Measurements from ENCODE around the gene AOPEP.

AOPEP gene

DNA sequence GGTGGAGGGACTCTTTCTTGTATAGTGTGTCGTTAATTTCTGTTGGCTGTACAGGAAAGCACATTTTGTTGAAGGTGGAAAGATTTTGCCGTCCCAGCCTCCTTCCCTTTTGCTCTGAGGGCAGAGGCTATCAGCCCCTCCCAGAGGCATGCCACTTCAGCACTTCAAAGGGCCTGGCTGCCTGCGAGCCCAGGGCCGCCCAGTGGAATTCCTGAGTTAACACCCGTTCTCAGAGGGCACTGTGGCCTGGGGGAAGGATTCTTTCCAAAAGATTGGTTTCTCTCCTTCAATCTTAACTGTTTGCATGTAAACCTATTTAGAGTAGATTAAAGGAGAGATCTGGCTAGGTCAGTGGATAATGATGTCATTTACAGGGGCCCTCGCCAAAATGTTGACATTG, 352.4 kb downstream of the AOPEP start:
- Histone ChIP-seq H2AFZ (ENCODE audit: low read depth, low read length, severe bottlenecking) (no peak overlapping the region), H3K9me2 (replicated peaks; ENCODE audit: insufficient read depth, low read length) (no peaks in the 10 kb centered on the region), H3K4me3 (ENCODE audit: insufficient read depth, low read length, poor library complexity, severe bottlenecking) (no peak overlapping the region), H3K9ac (ENCODE audit: low read length) (no peak overlapping the region), H3K79me2 (ENCODE audit: insufficient read depth, low read length) (no peaks in the 10 kb centered on the region), H3K4me2 (ENCODE audit: low read depth, low read length, poor library complexity, severe bottlenecking) (no peak overlapping the region), H3F3A (ENCODE audit: insufficient read depth) (no peaks in the 10 kb centered on the region), H4K20me1 (ENCODE audit: low read depth, low read length) (no peaks in the 10 kb centered on the region), H3K27me3 (ENCODE audit: low read length) (no peaks in the 10 kb centered on the region), H3K36me3 (ENCODE audit: low read length) (no peaks in the 10 kb centered on the region), H3K9me3 (ENCODE audit: insufficient read depth, low read length) (no peaks in the 10 kb centered on the region), H3K27ac (ENCODE audit: low read depth, low read length) (no peak overlapping the region)
- TF ChIP-seq, protein P1, sequence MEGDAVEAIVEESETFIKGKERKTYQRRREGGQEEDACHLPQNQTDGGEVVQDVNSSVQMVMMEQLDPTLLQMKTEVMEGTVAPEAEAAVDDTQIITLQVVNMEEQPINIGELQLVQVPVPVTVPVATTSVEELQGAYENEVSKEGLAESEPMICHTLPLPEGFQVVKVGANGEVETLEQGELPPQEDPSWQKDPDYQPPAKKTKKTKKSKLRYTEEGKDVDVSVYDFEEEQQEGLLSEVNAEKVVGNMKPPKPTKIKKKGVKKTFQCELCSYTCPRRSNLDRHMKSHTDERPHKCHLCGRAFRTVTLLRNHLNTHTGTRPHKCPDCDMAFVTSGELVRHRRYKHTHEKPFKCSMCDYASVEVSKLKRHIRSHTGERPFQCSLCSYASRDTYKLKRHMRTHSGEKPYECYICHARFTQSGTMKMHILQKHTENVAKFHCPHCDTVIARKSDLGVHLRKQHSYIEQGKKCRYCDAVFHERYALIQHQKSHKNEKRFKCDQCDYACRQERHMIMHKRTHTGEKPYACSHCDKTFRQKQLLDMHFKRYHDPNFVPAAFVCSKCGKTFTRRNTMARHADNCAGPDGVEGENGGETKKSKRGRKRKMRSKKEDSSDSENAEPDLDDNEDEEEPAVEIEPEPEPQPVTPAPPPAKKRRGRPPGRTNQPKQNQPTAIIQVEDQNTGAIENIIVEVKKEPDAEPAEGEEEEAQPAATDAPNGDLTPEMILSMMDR (IDR thresholded peaks at IDR 0.05; ENCODE audit: insufficient read depth, low read length, poor library complexity, severe bottlenecking): no peak
- no peak for TF ChIP-seq EZH2phosphoT487 (conservative IDR thresholded peaks at IDR 0.05; ENCODE audit: low read length)

DNA sequence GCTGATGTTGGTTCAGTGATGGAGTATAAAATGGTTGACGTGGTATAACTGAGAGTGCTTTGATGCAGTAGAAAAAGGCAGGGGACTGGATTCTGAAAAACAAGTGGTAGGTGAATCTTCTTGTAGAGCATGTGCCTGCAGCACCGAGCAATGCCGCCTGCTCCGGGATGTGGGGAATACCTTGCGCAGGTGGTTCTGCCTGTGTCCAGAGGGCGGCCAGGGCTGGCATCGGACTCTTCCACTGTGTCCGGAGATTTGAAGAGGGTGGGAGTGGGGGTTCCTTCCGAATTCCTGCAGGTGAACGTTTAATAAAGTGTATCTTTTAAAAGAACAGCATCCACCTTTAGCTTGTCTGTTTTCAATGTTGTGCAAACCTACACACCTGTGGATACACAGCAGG, 353.0 kb downstream of the AOPEP start:
- Histone ChIP-seq H2AFZ (ENCODE audit: low read depth, low read length, severe bottlenecking) (no peak overlapping the region), H3K27ac (ENCODE audit: low read depth, low read length) (no peak overlapping the region), H3K79me2 (ENCODE audit: insufficient read depth, low read length) (no peaks in the 10 kb centered on the region), H3K4me3 (ENCODE audit: insufficient read depth, low read length, poor library complexity, severe bottlenecking) (no peak overlapping the region), H3K9me3 (ENCODE audit: insufficient read depth, low read length) (no peaks in the 10 kb centered on the region), H3K27me3 (ENCODE audit: low read length) (no peaks in the 10 kb centered on the region), H3K4me2 (ENCODE audit: low read depth, low read length, poor library complexity, severe bottlenecking) (no peak overlapping the region), H3F3A (ENCODE audit: insufficient read depth) (no peaks in the 10 kb centered on the region), H4K20me1 (ENCODE audit: low read depth, low read length) (no peaks in the 10 kb centered on the region), H3K9ac (ENCODE audit: low read length) (no peak overlapping the region), H3K9me2 (replicated peaks; ENCODE audit: insufficient read depth, low read length) (no peaks in the 10 kb centered on the region), H3K36me3 (ENCODE audit: low read length) (no peaks in the 10 kb centered on the region)
- no peak for TF ChIP-seq EZH2phosphoT487 (conservative IDR thresholded peaks at IDR 0.05; ENCODE audit: low read length)
- TF ChIP-seq, protein P1 (IDR thresholded peaks at IDR 0.05; ENCODE audit: insufficient read depth, low read length, poor library complexity, severe bottlenecking): no peak

DNA sequence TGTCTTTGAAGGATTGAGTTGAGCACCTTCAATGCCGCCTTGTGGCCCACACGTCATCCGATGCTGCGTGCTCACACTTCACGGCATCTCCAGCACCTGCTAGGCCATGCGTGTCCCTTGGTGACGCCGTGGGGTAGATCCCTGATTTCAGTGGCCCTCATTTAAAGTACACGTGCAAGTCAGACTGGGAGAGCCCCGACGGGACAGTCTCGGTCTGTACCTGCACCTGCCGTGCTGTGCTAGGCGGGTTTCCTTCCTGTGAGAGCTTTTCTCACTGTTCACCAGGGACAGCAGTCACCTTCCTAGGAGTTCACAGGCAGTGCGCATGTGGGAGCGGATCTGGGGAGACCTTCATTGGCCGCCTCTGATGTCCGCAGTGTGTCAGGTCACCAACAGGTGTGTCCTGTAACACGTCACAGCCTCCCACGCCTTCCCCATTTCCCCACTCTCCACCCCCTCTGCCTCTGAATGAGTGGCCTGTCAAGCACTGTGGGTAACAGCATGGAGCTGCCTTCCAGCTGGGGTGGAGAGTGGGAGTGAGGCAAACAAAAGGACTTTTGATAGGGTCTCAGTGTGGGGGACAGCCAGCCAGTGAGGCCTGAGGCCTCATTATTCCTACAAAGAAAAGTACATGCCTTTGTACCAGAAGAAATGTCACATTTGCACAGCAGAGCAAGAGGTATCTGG, 354.6 kb downstream of the AOPEP start:
- Histone ChIP-seq H2AFZ (ENCODE audit: low read depth, low read length, severe bottlenecking) (no peak overlapping the region), H3K27me3 (ENCODE audit: low read length) (no peaks in the 10 kb centered on the region), H3F3A (ENCODE audit: insufficient read depth) (no peaks in the 10 kb centered on the region), H3K79me2 (ENCODE audit: insufficient read depth, low read length) (no peaks in the 10 kb centered on the region), H3K36me3 (ENCODE audit: low read length) (no peaks in the 10 kb centered on the region), H3K27ac (ENCODE audit: low read depth, low read length) (no peak overlapping the region), H3K4me3 (ENCODE audit: insufficient read depth, low read length, poor library complexity, severe bottlenecking) (no peak overlapping the region), H4K20me1 (ENCODE audit: low read depth, low read length) (no peaks in the 10 kb centered on the region), H3K4me2 (ENCODE audit: low read depth, low read length, poor library complexity, severe bottlenecking) (no peak overlapping the region), H3K9me3 (ENCODE audit: insufficient read depth, low read length) (no peaks in the 10 kb centered on the region), H3K9ac (ENCODE audit: low read length) (no peak overlapping the region), H3K9me2 (replicated peaks; ENCODE audit: insufficient read depth, low read length) (no peaks in the 10 kb centered on the region)
- no peak for TF ChIP-seq EZH2phosphoT487 (conservative IDR thresholded peaks at IDR 0.05; ENCODE audit: low read length)
- TF ChIP-seq, protein P1 (IDR thresholded peaks at IDR 0.05; ENCODE audit: insufficient read depth, low read length, poor library complexity, severe bottlenecking): no peak

Measured in SU-DHL-6 (cell line).